RKO (cell line): Measurements from ENCODE around the gene CMSS1.

Experiments used
- DNase-seq: peaks from one replicate; pipeline ENCODE4 v3.0.0-alpha.2; 2016; ENCODE audit warnings: low spot score

The CMSS1 gene

DNA sequence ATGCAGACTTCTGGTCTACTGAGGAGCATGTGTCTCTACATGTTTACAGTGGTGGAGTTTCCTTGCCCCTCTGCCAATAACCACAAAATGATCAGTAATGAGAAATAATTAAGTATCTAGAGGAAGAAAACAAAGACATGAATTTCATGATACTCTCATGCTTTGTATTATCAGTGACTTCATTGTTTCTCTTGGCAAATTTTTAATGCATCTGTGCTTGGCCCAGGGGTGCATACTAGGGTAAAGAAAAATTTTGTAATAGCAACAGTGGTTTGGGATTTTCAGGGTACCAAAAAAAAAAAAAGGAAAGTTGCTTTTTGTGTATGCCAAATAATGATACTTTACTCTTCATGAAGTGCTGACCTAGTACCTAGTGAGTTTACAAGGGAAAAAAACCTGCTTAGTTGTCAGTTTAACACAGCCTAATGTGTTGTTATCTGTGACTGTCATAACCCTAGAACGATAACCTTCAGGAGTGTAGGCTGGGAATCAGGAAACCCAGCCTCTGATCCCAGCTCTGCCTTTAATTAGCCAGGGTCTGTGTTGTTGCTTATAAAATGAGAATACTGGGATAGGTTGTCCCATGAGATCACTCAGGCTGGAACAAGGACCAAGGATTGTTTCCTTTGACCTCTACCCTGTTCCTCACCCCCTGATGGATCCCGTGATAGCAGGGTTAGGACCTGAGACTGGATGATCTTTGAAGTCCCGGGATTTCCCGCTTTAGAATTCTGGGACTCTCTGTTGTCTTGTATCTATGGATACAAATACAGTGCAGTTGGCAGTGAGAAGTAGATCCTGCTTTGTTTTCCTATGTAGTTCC lies 117.5 kb downstream of the CMSS1 start:
- no peak for DNase-seq

DNA sequence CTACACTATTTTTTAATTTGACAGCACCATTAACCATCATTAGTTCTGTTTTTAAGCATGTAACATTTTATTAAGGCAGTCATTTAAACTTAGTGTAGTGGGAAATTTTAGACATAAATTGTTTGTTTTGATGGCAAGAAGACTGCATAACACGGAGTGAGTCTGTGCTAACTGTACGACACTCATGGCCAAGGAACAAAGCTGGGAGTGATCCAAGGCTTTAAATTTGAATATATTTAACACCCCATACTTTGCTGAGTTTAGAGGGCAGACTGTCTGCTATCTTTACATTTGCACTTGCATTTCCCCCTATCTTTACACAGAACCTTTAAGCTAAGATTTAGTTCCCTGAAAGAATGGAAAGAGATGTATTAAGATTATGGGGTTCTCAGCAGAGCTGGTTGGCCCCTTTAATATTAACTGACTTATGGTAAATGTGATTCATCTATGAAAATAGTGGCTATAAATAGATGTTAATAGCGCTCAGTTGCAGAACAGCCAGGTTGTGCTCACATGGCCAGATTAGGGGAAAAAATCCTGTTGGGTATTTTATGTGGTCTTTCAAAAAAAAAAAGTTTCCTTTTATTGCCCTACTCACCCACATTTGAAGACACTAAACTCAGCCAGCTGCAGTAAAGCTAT lies 120.7 kb downstream of the CMSS1 start:
- DNase-seq, result no peak

- DNase-seq, result no peak
These were observed 122.2 kb downstream of the CMSS1 start for GRCh38 chr3:99939876-99940275.

DNA sequence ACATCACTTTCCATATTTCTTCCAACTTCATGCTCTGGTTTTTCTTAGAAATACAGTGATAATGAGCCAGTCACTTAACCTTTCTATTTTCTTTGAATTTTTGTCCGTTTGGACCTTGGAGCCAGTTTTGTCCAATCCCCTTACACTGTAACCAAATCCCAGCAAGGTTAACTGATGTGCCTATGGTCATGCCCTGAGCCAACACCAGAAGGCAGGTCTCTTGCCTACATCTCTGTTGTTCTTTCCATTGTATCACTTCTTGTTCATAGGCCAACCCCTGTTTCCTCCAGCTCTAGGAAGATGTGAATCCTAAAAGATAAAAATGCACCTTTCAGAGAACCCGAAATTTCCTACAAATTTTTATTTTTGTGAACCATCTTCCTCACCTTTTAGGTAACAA lies 122.7 kb downstream of the CMSS1 start:
- DNase-seq, result no peak

- no peak for DNase-seq
These were observed 123.5 kb downstream of the CMSS1 start for GRCh38 chr3:99941211-99941610.

DNA sequence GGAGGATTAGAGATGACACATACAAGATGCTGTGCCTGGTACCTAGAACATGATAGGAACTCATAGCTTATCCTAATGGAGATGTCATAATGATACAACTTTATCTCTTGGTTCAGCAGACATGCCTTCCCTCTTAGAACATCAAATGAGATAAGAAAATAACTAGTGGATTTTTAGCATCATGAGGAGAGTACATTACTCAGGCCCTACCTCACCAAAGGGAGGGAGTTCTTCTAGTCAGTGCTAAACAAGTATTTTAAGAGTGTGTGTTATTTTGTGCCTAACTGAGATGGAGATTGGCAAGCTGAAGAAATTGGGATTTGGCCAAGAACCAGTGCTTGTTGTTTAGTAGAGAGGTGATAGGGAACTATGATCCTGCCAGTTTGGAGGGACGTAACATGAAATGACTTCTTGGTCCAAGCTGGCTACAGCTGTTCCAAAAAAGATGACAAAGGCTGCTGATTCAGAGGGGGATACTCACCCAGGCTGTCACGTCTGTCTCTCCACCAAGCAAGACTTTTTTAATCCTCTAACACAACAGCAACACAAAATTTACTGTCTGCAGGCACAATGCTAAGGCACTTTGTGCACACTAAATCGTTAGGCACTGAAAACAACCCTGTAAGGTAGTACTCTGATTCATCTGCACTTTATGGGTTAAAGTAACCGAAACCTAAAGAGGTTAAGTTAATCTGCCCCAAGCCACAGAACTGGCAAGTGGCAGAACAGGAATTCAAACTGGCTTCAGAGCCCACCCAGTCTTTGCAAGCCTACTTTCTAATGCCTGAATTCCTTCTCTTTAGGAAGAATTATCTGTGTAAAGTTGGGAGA lies 126.5 kb downstream of the CMSS1 start:
- no peak for DNase-seq

GRCh38 chr3:99945328-99945995 lies 127.8 kb downstream of the CMSS1 start:
- DNase-seq, result no peak

DNA sequence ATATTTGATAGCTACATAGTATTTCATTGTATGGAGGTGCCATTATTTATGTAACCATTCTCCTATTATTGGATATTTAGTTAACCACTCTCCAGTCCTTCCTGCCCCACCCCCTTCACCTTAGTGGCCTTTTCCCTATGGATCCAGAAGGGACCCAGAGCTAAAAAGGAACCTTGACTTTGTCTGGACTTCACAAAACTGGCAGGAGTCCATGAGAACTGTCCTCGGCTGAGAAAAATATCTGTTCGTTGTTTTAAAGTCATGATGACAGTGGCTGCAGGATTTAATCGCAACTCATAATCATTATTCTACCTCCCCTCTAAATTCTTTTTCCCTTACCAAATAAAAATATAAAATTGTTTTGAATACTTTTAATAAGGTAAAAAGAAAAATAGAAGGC lies 129.7 kb downstream of the CMSS1 start:
- no peak for DNase-seq

- no peak for DNase-seq
These were observed 130.9 kb downstream of the CMSS1 start for GRCh38 chr3:99948467-99949089.

DNA sequence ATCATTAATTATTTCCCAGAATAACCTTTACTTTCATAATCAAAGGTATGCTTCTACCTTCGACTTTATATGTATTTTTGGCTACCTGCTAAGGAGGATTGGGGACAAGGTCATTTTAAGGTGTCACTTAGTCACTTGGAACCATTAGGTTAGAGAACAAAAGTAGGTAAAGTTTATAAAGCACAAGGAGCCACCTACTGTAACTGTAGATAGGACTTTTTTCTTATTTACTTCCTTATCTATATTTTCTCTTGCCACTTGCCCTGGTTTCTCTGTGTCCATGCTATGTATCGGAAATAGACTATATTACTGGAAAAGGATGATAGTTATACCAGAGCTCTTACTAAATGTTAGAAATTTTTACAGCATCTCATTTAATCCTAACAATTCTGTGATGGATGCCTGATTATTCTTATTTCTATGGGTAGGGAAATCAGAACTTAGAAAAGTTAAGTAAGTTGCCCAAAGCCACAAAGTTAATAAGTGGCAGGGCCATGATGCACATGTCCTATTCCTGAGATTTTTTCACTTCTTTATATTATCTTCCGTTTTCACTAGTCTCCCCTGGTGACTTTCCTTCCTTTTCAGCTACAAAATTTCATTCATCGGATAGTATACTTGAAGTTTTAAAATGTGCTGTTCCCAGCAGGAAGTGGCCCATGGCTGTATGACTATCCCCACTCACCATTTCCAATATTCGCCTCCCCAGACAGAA lies 132.5 kb downstream of the CMSS1 start:
- no peak for DNase-seq

- DNase-seq, result no peak
These were observed 133.3 kb downstream of the CMSS1 start for GRCh38 chr3:99950921-99951320.

DNA sequence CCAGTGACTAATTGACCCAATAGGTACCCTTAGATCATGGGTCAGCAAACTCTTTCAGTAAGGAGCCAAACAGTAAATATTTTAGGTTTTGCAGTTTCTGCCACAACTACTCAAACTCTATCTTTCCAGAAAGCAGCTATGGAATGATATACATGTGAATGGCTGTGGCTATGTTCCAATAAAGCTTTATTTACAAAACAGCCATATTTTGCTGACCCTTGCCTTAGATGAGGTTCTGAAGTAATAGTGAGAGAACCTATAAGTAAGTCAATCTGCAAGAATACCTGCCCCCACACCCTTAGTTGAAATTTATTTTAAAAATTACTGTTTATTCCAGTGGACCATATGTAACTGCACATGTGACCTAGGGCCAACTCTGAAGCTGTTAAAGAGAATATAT lies 134.0 kb downstream of the CMSS1 start:
- DNase-seq, result no peak

GRCh38 chr3:99952306-99952705 lies 134.6 kb downstream of the CMSS1 start:
- no peak for DNase-seq

GRCh38 chr3:99953596-99953995 lies 135.9 kb downstream of the CMSS1 start:
- no peak for DNase-seq

DNA sequence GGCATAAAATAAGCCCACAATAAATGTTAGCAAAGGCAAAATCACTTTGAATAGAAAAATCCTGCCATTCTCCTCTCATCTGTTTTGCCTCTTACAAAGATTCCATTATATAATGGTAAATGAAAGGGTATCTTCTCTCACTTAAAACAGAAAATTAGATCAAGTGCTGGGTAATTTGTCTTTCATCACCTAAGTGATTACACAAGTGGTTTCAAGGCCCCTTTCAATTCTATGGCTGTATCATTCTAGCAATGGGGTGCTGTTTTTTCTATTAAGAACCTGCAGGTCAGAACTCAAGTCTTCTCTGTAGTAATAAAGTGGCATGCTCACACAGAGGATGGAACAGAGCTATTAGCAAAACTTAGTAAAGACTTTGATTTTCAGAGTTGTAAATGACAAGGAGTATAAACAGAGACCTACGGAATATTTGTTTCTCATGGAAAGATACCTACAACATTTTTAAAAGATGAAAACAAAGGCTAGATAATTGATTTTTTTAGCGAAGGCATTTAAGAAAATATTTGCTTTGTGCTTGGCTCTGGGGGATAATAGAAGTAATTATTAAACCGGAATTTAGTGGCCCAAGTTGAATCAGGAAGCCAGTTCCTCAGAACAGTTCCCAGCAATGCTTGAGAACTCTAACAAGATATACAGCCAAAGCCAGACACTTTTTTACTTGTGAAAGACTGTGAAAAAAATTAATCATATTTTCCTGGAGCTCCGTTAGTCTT lies 137.4 kb downstream of the CMSS1 start:
- no peak for DNase-seq

DNA sequence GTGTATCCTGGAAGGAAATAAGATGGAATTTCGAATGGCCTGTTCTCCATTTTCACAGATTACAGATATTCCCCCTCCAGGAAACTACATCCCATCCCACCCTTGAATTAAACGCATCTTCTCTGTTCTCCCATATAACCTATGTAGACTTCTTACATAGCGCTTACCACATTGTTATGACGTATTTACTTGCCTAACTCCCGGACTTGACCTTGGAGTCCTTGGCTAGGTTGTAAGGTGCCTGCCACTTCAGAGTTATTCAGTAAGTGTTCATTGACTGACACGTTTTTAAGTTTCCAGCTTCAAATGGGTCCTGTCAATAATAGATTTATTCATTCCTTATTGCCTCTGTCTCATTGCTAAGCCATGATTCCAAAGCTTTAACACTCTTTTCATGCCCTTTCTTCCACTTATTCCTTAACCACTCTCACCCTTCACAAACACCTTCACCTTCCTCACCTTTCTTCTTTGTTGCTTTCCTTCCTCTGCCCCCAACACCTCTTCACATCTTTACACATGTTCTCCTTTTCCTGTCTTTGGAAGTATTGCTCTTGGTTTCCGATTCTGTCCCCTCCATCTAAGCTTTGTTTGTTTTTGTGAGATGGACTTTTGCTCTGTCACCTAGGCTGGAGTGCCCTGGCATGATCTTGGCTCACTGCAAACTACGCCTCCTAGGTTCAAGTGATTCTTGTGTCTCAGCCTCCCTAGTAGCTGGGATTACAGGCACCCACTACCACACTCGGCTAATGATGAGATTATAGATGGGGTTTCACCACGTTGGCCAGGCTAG lies 138.3 kb downstream of the CMSS1 start:
- DNase-seq, result no peak

- no peak for DNase-seq
These were observed 139.6 kb downstream of the CMSS1 start for GRCh38 chr3:99957151-99957796.

GRCh38 chr3:99958222-99958912 lies 140.7 kb downstream of the CMSS1 start:
- DNase-seq, result no peak
